ENCODE measurements around the gene THBS3.

DNA sequence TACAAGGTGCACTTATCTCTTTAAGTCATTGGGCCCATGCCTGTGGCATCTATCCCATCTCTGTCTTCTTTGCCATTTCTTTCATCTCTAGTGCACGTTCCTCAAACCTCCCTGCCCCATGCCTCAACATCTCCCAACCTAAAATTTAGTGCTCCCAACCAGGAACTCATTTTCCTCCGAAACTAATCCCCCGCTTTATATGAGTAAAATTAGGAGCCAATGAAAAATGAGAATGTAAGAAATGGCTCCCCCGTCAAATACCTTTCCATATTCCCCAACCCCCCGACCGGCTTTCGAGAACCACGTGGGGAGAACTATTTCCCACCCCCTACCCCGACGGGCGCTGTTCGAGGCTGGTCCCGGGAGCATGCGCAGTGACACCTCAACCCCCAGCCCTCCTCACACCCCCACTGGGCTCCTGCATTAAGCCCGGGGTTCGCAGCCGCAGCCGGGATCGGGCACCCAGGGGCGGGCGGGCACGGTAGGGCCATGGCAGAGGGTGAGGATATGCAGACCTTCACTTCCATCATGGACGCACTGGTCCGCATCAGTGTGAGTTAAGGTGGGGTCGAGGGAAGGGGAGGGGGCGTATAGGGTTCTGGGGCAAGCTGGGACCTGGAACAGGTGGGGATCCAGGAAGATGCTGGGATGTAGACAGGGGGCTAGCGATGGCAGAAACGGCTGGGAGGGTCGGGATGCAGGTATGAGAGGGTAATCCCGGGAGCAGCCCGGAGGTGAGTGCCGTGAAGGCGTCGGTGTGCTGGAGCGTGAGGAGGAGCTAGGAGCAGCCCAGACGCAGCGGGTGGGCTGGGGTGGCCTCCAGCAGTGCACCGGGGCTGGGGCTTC, 34.0 kb downstream of the THBS3 start, which contains the start of gene TRIM46:
- TF ChIP-seq, protein P1, sequence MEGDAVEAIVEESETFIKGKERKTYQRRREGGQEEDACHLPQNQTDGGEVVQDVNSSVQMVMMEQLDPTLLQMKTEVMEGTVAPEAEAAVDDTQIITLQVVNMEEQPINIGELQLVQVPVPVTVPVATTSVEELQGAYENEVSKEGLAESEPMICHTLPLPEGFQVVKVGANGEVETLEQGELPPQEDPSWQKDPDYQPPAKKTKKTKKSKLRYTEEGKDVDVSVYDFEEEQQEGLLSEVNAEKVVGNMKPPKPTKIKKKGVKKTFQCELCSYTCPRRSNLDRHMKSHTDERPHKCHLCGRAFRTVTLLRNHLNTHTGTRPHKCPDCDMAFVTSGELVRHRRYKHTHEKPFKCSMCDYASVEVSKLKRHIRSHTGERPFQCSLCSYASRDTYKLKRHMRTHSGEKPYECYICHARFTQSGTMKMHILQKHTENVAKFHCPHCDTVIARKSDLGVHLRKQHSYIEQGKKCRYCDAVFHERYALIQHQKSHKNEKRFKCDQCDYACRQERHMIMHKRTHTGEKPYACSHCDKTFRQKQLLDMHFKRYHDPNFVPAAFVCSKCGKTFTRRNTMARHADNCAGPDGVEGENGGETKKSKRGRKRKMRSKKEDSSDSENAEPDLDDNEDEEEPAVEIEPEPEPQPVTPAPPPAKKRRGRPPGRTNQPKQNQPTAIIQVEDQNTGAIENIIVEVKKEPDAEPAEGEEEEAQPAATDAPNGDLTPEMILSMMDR (conservative IDR thresholded peaks at IDR 0.05; ENCODE audit: low read length) = peak; percentile 31; the same call in 1 of the 2 replicates
- no peak for TF ChIP-seq EZH2phosphoT487 (IDR thresholded peaks at IDR 0.05; ENCODE audit: borderline replicate concordance)

Data from Loucy (cell line).